Measurements from ENCODE around the gene TENM4. TPM values are rescaled to one million over a fixed set of nuclear protein-coding genes. Genes with fewer than 3 reads are reported as not detected.

Gene TENM4
- total RNA-seq, 4 donors from 2014 or later, result 5.5 to 12.3 (median 8.9) TPM

GRCh38 chr11:79269611-79270307 is 171.1 kb downstream of the TENM4 start:
- 60 to 74% methylated on average over 1 to 3 of the region's 6 CpGs for WGBS, 2 donors (ENCODE audit: low coverage in 1 of 2)
- no peaks in the 10 kb centered on the region for H3K27me3 ChIP-seq
- no peak for TF ChIP-seq CTCF (IDR thresholded peaks at IDR 0.05)
- TF ChIP-seq POLR2AphosphoS5 (IDR thresholded peaks at IDR 0.05), result no peak
- TF ChIP-seq POLR2A (IDR thresholded peaks at IDR 0.05), result no peak
- TF ChIP-seq EP300 (IDR thresholded peaks at IDR 0.05), result no peak
- H3K4me1 ChIP-seq, result peaks cover 0 to 5% (median 0%) of the 10 kb centered on the region in 3 donors
- ATAC-seq, result no peak
- H3K36me3 ChIP-seq, result no peaks in the 10 kb centered on the region
- H3K9me3 ChIP-seq, result no peaks in the 10 kb centered on the region
- H3K27ac ChIP-seq, result no peak overlapping the region
- H3K4me3 ChIP-seq, result no peak overlapping the region

- H3K36me3 ChIP-seq, result no peaks in the 10 kb centered on the region
- H3K27ac ChIP-seq, result no peak overlapping the region
- no peaks in the 10 kb centered on the region for H3K4me1 ChIP-seq
- no peak for ATAC-seq
- no peaks in the 10 kb centered on the region for H3K27me3 ChIP-seq
- TF ChIP-seq EP300 (IDR thresholded peaks at IDR 0.05) (no peak), POLR2A (IDR thresholded peaks at IDR 0.05) (no peak), CTCF (IDR thresholded peaks at IDR 0.05) (no peak), POLR2AphosphoS5 (IDR thresholded peaks at IDR 0.05) (no peak)
- 88 to 100% methylated on average over 1 of the region's 1 CpG for WGBS, 2 donors (ENCODE audit: low coverage in 1 of 2)
- no peaks in the 10 kb centered on the region for H3K9me3 ChIP-seq
- H3K4me3 ChIP-seq, result no peak overlapping the region
Observed at GRCh38 chr11:79266396-79266795, 174.4 kb downstream of the TENM4 start.

GRCh38 chr11:79265756-79266322 is 175.0 kb downstream of the TENM4 start:
- Histone ChIP-seq H3K4me3 (no peak overlapping the region), H3K9me3 (no peaks in the 10 kb centered on the region), H3K36me3 (no peaks in the 10 kb centered on the region), H3K4me1 (no peaks in the 10 kb centered on the region), H3K27me3 (no peaks in the 10 kb centered on the region), H3K27ac (no peak overlapping the region)
- WGBS, 2 donors (ENCODE audit: low coverage in 1 of 2), result 85 to 100% methylated on average over 1 to 3 of the region's 4 CpGs
- TF ChIP-seq EP300 (IDR thresholded peaks at IDR 0.05) (no peak), POLR2A (IDR thresholded peaks at IDR 0.05) (no peak), POLR2AphosphoS5 (IDR thresholded peaks at IDR 0.05) (no peak), CTCF (IDR thresholded peaks at IDR 0.05) (no peak)
- peak; percentile 43 for ATAC-seq

GRCh38 chr11:79264284-79264683 is 176.5 kb downstream of the TENM4 start:
- WGBS, 2 donors (ENCODE audit: low coverage in 1 of 2), result 71 to 72% methylated on average over 4 of the region's 6 CpGs
- TF ChIP-seq CTCF (IDR thresholded peaks at IDR 0.05), result no peak
- no peak for TF ChIP-seq POLR2AphosphoS5 (IDR thresholded peaks at IDR 0.05)
- TF ChIP-seq EP300 (IDR thresholded peaks at IDR 0.05), result no peak
- no peak for TF ChIP-seq POLR2A (IDR thresholded peaks at IDR 0.05)
- ATAC-seq, result no peak
- no peaks in the 10 kb centered on the region for H3K36me3 ChIP-seq
- no peaks in the 10 kb centered on the region for H3K9me3 ChIP-seq
- no peak overlapping the region for H3K27ac ChIP-seq
- H3K4me1 ChIP-seq, result no peaks in the 10 kb centered on the region
- no peaks in the 10 kb centered on the region for H3K27me3 ChIP-seq
- H3K4me3 ChIP-seq, result no peak overlapping the region

- H3K9me3 ChIP-seq, result no peaks in the 10 kb centered on the region
- ATAC-seq, result peak; percentile 44
- no peak overlapping the region for H3K27ac ChIP-seq
- no peaks in the 10 kb centered on the region for H3K4me1 ChIP-seq
- TF ChIP-seq POLR2A (IDR thresholded peaks at IDR 0.05) (no peak), EP300 (IDR thresholded peaks at IDR 0.05) (no peak), CTCF (IDR thresholded peaks at IDR 0.05) (no peak), POLR2AphosphoS5 (IDR thresholded peaks at IDR 0.05) (peak; percentile 8)
- WGBS, 2 donors (ENCODE audit: low coverage in 1 of 2), result 49 to 51% methylated on average over 3 to 6 of the region's 7 CpGs
- no peaks in the 10 kb centered on the region for H3K27me3 ChIP-seq
- H3K4me3 ChIP-seq, result no peak overlapping the region
- H3K36me3 ChIP-seq, result no peaks in the 10 kb centered on the region
Observed at GRCh38 chr11:79263001-79263400, 177.8 kb downstream of the TENM4 start.
